UCSD-AML1 (cell line): Measurements from ENCODE around the gene ENPP1.
A peak's percentile ranks its signal among the peaks of the same experiment; 100 is the strongest.
"Not testable (repeated sequence)": the region's sequence is repeated elsewhere in the genome, so short reads cannot be mapped to it uniquely, and the experiment has no call there.

Experiments used
- DNase-seq: peaks from one replicate; lab custom pipeline; 2025; ENCODE audit not compliant: unreplicated experiment; lab: John Stamatoyannopoulos, UW

Gene ENPP1

DNA sequence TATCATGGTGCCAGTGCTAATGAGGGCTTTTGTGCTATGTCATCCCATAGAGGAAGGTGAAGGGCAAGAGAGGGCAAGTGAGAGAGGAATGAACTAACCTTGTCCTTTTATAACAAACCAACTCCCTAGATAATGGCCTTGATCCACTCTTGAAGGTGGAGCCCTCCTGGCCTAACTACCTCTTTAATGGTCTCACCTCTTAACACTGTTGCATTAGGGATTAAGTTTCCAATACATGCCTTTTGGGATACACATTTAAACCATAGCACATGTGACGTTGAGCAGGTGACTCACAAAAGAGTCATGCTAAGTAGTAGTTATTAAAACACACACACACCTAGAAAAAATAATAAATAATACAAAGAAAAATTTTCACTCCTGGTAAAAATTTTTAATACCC lies 106.4 kb downstream of the ENPP1 start:
- DNase-seq, result no peak

DNA sequence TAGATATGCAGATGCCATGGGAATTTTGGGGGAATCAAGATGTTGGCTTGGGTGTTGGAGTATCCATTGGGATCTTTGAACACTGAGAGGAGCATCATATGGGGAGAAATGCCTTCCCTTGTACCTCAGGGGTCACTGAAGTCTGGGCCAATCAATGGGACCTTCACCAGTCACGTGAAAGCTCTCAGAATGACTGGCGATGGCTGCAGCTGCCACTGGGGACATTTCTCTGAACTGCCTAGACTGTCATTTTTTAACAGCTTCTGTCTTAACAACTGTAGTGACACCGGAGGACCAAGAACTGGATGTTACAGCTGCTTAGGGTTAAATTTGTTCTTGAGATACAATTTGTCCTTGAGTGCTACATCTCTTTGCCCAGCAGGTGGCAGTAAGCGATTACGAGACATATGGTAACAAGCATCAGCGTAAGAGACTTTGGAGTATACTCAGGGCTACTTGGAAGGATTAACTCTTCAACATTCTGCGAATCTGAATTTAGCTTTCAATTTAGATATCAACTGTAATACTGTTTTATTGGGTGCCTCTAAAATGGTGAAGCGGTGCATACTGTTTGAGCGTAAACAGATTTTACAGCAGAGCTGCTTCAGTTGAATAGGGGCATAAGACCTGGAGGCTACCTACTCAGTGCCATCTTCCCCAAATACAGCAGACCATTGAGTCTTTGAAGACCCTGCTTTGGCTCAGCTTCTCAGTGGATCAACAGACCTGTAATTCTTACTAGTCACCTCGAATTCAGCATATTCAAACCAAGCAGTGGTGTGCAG lies 107.3 kb downstream of the ENPP1 start:
- DNase-seq, result peak; percentile 15

DNA sequence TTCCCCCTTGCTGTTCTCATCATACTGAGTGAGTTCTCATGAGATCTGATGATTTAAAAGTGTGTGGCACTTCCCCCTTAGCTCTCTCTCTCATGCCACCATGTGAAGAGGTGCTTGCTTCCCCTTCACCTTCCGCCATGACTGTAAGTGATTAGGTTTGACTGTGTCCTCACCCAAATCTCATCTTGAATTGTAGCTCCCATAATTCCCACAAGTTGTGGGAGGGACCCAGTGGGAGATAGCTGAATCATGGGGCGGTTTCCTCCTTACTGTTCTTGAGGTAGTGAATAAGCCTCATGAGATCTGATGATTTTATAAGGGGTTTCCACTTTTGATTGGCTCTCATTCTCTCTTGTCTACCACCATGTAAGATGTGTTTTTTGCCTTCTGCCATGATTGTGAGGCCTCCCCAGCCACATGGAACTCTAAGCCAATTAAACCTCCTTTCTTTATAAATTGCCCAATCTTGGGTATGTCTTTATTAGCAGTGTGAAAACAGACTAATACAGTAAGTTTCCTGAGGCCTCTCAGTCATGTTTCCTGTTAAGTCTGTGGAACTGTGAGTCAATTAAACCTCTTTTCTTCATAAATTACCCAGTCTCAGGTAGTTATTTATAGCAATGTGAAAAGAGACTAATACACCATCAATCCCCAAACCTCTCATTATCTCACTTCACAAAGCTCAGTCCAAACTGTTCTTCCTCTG lies 108.4 kb downstream of the ENPP1 start:
- DNase-seq, result not testable (repeated sequence)

DNA sequence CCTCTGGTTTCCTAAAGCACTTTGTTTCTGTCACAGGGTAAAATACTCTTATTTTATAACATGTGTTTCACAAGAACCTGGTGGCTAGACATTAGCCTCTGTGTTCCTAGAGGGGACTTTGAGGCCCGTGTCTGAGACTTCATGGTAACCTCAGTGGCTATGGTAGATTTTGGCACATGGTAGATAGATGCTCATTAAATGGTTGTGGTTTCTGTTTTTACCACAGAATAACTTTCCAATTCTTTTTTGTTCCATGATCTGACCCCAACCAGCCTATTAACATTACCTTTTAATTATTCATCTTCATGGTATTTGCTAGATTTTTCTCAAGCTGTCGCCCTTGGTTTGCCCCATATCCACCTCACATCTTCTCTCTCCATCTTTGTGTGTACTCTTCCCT lies 109.0 kb downstream of the ENPP1 start:
- DNase-seq, result no peak

DNA sequence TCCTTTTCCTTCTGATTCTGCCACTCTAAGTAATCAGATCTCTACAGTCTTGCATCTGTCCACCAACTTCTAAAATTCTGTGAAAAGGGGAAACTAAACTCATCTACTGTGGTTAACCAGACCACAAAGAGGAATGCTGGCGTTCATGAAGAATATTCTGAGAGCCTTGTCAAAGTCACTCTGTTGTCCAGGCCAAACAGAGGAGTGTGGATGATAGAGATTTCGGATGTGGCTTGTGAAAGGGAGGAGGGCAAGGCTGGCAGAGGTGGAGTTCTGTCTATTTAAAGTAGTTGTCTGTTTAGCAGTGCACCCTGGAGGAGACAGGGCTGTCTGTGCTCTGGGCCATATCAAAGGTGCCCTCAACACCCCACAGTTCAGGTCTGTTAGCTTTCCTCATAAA lies 109.5 kb downstream of the ENPP1 start:
- peak; percentile 36 for DNase-seq

DNA sequence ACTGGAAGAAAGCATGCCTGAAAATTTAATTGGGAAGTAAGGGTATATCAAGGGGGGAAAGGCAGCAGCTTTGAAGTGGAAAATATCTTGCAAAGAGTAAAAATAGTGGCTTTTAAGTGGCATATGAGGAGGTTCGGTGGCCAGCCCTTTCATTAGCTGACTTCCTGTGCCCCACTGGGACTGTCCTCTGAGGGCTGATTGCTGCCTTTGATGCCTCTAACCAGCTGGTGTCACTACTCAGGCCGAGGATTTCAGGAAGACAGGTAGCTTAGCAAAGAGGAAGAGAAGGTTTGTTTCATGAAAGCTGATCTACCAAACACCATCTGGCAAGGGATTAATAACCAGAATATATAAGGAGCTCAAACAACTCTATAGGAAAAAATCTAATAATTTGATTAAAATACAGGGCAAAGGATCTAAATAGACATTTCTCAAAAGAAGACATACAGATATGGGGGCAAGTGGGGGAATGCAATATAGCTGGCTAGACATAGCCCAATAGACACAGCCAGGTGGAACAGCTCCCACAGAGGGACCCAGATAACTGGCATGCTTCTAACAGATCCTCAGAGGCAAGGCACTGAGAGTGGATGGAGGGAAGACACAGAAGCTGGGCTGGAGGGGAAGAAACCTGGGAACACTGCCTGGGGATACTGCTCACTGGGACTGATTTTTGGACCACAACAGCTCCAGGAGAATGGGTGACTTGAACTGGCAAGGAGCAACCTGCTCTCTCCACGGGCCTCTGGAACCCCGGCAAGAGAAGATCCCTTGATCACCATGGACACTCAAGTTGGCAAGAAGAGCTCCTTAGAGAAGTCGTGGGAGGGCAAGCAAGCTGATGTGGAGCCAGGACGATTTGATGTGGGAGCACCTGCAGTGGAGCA lies 110.2 kb downstream of the ENPP1 start:
- DNase-seq, result no peak

DNA sequence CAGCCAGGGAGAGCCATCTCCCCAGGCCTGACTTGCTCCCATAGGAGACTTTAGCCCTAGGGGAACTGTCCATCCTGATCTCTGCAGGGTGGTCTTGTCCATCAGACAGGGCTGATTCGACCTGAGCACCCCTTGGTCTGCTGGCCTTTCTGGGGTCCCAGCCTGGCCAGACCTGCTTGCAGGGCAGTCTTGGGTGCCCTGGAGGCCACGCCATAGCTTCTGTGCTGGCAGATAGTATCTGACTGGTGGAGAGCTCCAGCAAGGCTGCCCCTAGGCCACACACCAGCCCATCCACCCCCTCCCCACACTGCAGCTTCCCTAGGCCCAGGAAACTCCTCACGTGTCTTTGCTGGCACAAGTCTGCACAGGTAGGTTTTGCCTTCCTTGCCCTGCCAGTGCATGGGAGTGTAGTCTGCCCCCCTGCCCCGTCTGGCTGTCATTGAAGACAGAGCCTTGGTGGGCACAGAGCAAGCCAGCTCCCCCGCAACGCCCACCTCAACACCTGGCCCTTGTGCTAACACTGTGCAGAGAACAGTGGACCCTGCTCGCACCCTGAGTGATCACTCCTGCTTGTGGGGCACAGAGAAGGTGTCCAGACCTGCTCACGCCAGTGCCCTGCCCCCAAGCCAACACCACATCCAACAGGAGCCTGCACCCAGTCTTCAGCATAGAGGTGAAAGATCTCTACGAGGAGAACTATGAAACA lies 111.0 kb downstream of the ENPP1 start:
- DNase-seq, result no peak

DNA sequence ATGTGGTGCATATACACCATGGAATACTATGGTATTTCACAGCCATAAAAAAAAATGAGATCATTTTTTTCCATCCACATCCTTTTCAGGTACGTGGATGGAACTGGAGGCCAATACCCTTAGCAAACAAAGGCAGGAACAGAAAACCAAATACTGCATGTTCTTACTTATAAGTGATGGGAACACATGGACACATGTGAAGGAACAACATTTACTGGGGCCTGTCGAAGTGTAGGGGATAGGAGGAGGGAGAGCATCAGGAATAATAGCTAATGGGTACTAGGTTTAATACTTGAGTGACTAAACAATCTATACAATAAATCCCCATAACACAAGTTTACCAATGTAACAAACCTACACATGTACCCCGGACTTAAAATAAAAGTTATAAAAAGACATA lies 112.8 kb downstream of the ENPP1 start:
- no peak for DNase-seq

DNA sequence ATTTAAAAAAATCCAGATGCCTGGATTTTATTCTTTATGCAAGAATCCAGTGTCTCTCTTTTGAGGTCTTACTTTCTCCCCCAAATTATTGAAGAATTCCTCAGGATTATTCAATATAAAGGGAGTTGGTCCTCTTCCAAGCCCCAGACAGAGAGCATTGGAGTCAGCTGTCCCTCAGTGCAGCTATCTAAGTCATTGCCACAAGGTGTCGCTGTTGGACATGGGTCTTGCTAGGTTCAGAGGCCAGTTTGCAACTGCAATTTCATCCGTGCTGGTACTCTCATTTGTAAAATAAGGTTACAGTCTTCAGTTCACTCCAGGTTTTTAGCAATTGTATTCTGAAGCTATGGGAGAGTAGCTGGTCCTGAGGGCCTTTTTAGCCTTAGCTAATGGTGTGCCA lies 115.5 kb downstream of the ENPP1 start:
- DNase-seq, result peak; percentile 29

DNA sequence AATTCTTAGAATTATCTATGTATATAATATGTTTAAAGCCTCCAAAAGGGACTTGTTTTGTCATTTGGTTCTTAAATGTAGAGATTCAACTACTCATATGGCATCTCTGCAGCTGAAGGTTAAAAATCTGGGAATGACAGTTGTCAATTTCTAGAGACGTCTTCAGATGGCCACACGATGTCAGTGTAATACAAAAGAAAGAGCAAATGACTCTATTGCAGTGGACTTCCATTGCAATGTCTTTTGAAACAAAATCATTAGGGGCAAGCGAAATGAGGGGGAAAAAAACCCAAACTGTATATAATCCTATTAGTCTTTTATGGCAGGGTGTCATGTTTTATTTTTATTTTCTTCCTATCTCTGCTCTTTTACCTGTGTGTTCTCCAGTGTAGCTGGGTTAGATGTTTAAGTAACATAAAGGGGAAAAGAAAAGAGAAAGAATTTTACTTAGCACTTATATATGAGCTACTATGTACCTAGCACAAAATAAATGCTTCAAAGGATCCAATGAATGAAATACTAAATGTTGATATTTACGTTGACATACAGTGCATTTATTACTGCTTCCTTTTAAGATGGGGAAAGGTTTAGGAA lies 117.2 kb downstream of the ENPP1 start:
- DNase-seq, result no peak

DNA sequence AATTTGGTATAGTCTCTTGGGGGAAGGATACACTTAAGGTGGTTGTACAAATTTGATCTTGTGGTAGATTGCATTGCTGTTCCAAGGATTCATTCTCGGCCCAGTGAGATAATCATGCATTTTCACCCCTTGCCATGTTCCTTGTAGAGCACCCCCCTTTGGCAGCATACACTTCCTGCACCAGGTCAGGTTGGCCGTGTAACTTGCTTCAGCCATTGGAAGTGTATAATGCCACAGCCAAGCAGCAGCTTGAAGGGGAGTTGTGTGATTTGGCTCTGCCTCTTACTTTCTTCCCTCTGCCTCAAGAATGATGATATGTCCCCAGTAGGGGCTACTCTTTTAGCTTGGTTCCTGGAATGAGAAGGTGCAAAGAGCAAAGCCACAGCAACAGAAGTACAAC lies 121.4 kb downstream of the ENPP1 start:
- no peak for DNase-seq

DNA sequence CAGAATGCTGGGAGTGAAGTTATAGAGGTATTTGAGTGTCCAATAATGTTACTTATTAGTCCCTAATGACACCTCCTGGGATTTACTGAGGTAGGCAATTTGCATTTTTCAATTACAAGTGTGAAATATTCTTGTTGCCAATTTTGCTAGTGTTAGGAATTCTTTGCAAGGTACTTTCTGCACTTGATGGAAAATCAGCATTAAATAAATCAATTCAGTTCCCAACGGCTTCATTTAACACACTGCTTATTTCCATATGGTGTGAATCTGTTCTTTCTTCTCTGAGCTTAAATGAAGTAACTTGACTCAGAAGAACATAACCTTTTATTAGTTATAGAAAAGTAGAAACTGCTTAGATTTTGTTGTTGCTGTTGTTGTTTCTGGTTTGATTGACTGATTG lies 122.2 kb downstream of the ENPP1 start:
- no peak for DNase-seq

DNA sequence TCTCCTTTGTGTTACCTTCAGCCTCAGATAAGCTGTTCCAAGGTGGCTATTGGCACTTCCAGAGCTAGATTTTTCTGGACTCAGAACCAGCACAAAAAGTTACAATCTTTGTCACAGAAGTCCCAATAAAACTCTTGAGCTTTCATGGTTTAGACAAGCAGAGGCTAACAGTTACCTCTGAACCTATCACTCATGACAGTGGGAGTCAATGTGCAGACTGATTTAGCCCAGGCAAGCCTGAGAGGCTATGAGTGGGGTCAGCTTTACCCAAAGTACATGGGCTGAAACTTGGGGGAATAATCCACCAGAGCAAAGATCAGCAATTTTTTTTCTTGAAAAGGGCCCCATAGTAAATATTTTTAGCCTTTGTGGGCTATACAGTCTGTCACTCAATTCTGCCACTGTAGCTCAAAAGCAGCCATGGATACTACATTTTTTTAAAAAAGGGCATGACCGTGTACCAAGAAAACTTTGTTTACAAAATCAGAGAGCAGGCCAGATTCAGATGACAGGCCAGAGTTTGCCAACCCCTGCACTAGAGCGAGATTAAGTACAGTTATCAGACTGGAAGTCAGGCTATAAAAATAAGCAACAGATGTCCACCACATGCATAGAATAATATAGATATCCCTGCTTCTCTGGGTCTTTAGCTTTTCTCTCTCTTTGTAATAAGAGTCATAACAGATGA lies 123.4 kb downstream of the ENPP1 start:
- no peak for DNase-seq

DNA sequence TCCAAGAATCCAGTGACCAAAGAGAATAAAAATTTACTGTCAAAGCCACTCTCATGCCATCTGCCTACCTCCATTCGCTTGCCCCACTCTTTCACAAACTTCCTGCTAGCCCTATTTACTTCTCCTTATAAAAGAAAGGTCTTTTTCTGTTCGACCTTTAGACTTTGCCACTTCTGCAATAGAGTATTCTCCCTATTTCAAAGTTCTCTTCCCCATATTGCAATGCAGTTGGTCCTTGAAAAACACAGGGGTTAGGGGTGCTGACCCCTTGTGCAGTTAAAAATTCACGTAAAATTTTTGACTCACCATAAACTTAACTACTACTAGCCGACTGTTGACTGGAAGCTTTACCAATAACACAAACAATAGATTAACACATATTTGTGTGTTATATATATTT lies 128.3 kb downstream of the ENPP1 start:
- no peak for DNase-seq

DNA sequence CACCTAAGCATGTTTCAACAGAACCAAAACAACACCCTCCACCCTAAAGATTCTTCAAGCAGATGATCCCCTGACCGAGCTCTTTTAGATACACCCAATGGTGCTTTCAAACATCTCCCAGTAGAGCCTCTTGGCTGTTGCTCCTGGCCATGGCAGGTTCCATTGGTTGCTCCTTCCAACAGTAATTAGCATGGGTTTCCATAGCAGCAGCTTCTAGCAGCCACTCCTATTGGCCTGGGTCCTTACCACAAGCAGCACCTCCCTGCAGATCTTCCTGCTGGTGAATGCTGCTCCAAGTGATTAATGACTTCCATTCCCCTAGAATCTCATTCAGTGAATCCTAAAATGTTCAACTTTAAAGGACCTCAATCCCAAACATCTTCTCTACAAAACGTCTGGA lies 129.4 kb downstream of the ENPP1 start:
- no peak for DNase-seq

DNA sequence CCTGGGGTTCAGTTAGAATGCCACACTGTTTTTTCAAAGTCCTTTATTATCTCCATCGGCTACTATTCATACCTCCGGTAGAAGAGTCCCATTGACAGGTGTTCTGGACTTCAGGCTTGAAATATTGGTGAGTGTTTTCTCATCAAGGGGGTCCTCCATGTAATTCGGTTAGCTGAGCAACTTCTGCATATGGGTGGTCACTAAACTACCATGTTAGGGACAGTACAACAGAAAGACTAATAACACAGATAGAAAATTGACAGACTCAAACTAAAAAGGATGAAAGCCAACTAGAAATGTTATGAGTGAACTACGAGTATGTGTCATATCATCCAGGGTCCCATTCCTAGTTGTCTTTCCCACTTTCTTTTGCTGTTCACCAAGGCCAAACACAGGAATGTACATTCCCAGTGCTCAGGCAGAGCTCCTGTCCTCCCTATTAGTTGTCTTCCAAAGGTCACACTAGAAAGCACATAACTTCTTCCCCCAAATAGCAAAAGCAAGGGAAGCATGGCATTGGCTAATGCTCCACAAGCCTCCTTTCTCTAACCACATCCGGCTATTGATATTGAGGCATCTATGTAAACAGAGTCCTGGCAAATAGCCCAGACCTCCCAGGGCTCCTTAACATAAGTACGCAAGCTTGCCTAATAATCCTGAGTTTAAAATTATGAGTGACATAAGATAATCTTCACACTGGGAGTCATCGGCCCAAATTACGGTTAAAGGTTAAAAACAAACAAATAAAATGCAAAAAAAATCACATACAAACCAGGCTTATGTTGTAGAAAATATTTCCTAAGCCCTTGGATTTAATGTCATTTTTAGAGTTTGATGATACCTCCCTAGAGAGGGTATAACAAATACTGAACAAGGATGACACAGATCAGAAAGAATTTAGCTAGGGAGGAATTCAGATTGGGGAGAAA lies 130.1 kb downstream of the ENPP1 start:
- no peak for DNase-seq
